Endothelial cell of umbilical vein (primary cell): ENCODE data around the gene TOB1. TPM values are rescaled to one million over a fixed set of nuclear protein-coding genes. Genes with fewer than 3 reads are reported as not detected.

Experiments
- BruUV-seq: library from RNA; stranded (reverse); fragments of 400-500 nt; replicated peaks from 2 replicates; lab custom pipeline; 2021; lab: Mats Ljungman, UMichigan
- CTCF ChIA-PET: fragments of 300-600, 350-600 bp; sonication (Branson Sonifier 250); formaldehyde crosslinking; loops from one replicate; lab custom pipeline; 2021; ENCODE audit warnings: antibody characterized with exemption, inconsistent platforms; lab: Charles Lee
- POLR2A ChIA-PET: fragments of 300-600, 350-600 bp; sonication (Branson Sonifier 250); formaldehyde crosslinking; loops from one replicate; lab custom pipeline; 2021; ENCODE audit warnings: antibody characterized with exemption, inconsistent platforms; lab: Charles Lee
- DNase-seq: peaks from one replicate; pipeline ENCODE4 v3.0.0-alpha.2; 2011; ENCODE audit warnings: low read depth, low spot score
- FAIRE-seq: peaks from 2 replicates; lab custom pipeline; 2011; peaks lifted over from hg19 to GRCh38; lab: Jason Lieb, UNC
- H2AFZ ChIP-seq: 2 replicates; pipeline ENCODE4 v1.6.0; 2012; ENCODE audit warnings: low read depth, low read length, control low read depth, inconsistent platforms
- H3K27ac ChIP-seq: 2 replicates; pipeline ENCODE4 v1.5.1; 2011; ENCODE audit warnings: low read depth, mild to moderate bottlenecking, control low read depth, low read length, moderate library complexity; ENCODE audit not compliant: insufficient read depth
- H3K27me3 ChIP-seq, 2 experiments: 2 replicates each; pipeline versions ENCODE4 v1.6.0 to v1.6.1; 2011; ENCODE audit warnings: low read length in 2 of 2, mixed read lengths in 1 of 2; ENCODE audit not compliant: control insufficient read depth in 2 of 2, insufficient read depth in 2 of 2
- H3K36me3 ChIP-seq, 2 experiments: 2 replicates in 1 of 2; 3 replicates in 1 of 2; pipeline ENCODE4 v1.5.1; 2011; ENCODE audit warnings: low read length in 2 of 2, mild to moderate bottlenecking in 1 of 2, moderate library complexity in 1 of 2; ENCODE audit not compliant: control insufficient read depth in 2 of 2, insufficient read depth in 2 of 2; ENCODE audit errors: extremely low read depth in 1 of 2
- H3K4me1 ChIP-seq: 3 replicates; pipeline ENCODE4 v1.5.1; 2011; ENCODE audit warnings: mild to moderate bottlenecking, low read length; ENCODE audit not compliant: control insufficient read depth, insufficient read depth; ENCODE audit errors: extremely low read depth
- H3K4me2 ChIP-seq: 2 replicates; pipeline ENCODE4 v1.6.1; 2011; ENCODE audit warnings: low read length, control low read depth, mixed read lengths; ENCODE audit not compliant: insufficient read depth
- H3K4me3 ChIP-seq, 3 experiments: fragments of 200-600 bp in 1 of 3; sonication (generic), shearing (Covaris generic) in 1 of 3; replicated peaks in 1 of 3; 2 replicates each; pipeline ENCODE4 v1.5.1; 2011 to 2016; ENCODE audit warnings: control low read depth in 3 of 3, low read length in 3 of 3, mild to moderate bottlenecking in 2 of 3, inconsistent platforms in 1 of 3, low read depth in 1 of 3, moderate library complexity in 1 of 3; ENCODE audit not compliant: insufficient read depth in 1 of 3
- H3K79me2 ChIP-seq: 2 replicates; pipeline ENCODE4 v1.6.0; 2012; ENCODE audit warnings: low read length, inconsistent platforms; ENCODE audit not compliant: control insufficient read depth, insufficient read depth
- H3K9ac ChIP-seq: replicated peaks from 2 replicates; pipeline ENCODE3; 2011; ENCODE audit warnings: low read length, control low read depth; ENCODE audit not compliant: insufficient read depth; ENCODE audit errors: extremely low read depth
- H3K9me1 ChIP-seq: replicated peaks from 3 replicates; pipeline ENCODE4 v1.6.0; 2011; ENCODE audit warnings: mild to moderate bottlenecking, low read length; ENCODE audit not compliant: control insufficient read depth, insufficient read depth; ENCODE audit errors: extremely low read depth
- H3K9me3 ChIP-seq: replicated peaks from 2 replicates; pipeline ENCODE4 v1.5.1; 2012; ENCODE audit warnings: low read length, inconsistent platforms; ENCODE audit not compliant: control insufficient read depth, insufficient read depth
- H4K20me1 ChIP-seq: replicated peaks from 2 replicates; pipeline ENCODE3; 2011; ENCODE audit warnings: mild to moderate bottlenecking, low read length; ENCODE audit not compliant: control insufficient read depth, insufficient read depth; ENCODE audit errors: extremely low read depth
- EZH2 ChIP-seq: IDR thresholded peaks from 2 replicates; pipeline ENCODE4 v1.6.1; 2012; ENCODE audit warnings: borderline replicate concordance, low read depth, mild to moderate bottlenecking, moderate library complexity, low read length, inconsistent platforms; ENCODE audit not compliant: severe bottlenecking
- FOS ChIP-seq: IDR thresholded peaks from 2 replicates; pipeline ENCODE4 v1.6.1; 2011; ENCODE audit warnings: mild to moderate bottlenecking, low read length, moderate library complexity, borderline replicate concordance; ENCODE audit not compliant: insufficient read depth
- GATA2 ChIP-seq: IDR thresholded peaks from 2 replicates; pipeline ENCODE4 v1.7.0; 2011; ENCODE audit warnings: low read depth, mild to moderate bottlenecking, moderate library complexity, mixed read lengths, low read length; ENCODE audit not compliant: insufficient read length, insufficient read depth
- JUN ChIP-seq: IDR thresholded peaks from 2 replicates; pipeline ENCODE4 v1.6.1; 2011; ENCODE audit warnings: borderline replicate concordance, low read depth; ENCODE audit not compliant: insufficient read length, insufficient read depth
- MYC ChIP-seq: IDR thresholded peaks from one replicate; pipeline ENCODE4 v1.6.1; 2011; ENCODE audit warnings: mild to moderate bottlenecking, low read depth, low read length
- POLR2A ChIP-seq: IDR thresholded peaks from 2 replicates; pipeline ENCODE4 v1.6.1; 2012; ENCODE audit warnings: low read depth, mild to moderate bottlenecking, control low read depth, low read length
- POLR2AphosphoS5 ChIP-seq: IDR thresholded peaks from 2 replicates; pipeline ENCODE4 v1.6.1; 2012; ENCODE audit warnings: low read depth, mild to moderate bottlenecking, control low read depth, low read length, moderate library complexity; ENCODE audit not compliant: insufficient read depth
- dilution Hi-C: fragments of 300-500 bp; cut with MboI; formaldehyde crosslinking; loops from one replicate; pipeline ENCODE4 v1.15.0; 2019; ENCODE audit warnings: low sequenced_read_pairs; ENCODE audit not compliant: extremely low pct_ligation_motif_present
- intact Hi-C: fragments of 100-400 bp; cut with micrococcal nuclease; formaldehyde crosslinking; loops from one replicate; pipeline ENCODE4 v1.10.0; 2022
- polyA plus RNA-seq, 4 experiments: library from polyadenylated mRNA; depleted of rRNA in 3 of 4; stranded (reverse) in 3 of 4; unstranded in 1 of 4; fragments of >200 nt; gene quantifications; 2 replicates each; pipeline versions ENCODE4 v1.2.1 to v1.2.3, GENCODE V29; 2011 to 2012; ENCODE audit warnings: missing spikeins in 1 of 4
- total RNA-seq: library from RNA; stranded (reverse); gene quantifications from 2 replicates; pipeline ENCODE4 v1.2.3, GENCODE V29; 2021
- TF ChIP-seq, protein P1 (sequence below), 2 donors: IDR thresholded peaks; 1 replicate in 1 of 2; 2 replicates in 1 of 2; pipeline ENCODE4 v1.5.1; 2011; ENCODE audit warnings: low read length in 2 of 2, mild to moderate bottlenecking in 2 of 2, moderate library complexity in 2 of 2, control low read depth in 1 of 2, inconsistent platforms in 1 of 2, low read depth in 1 of 2; ENCODE audit not compliant: insufficient read depth in 1 of 2; ENCODE audit errors: extremely low read depth in 1 of 2
- TF ChIP-seq, protein P2 (sequence below): IDR thresholded peaks from 2 replicates; pipeline ENCODE4 v1.6.1; 2011; ENCODE audit not compliant: insufficient read depth, insufficient read length

The TOB1 gene
- total and polyA plus RNA-seq, 2 donors (not counting 3 experiments of a cell fraction or from before 2014, with no cell fraction given), result 3.3 to 12.9 TPM

DNA sequence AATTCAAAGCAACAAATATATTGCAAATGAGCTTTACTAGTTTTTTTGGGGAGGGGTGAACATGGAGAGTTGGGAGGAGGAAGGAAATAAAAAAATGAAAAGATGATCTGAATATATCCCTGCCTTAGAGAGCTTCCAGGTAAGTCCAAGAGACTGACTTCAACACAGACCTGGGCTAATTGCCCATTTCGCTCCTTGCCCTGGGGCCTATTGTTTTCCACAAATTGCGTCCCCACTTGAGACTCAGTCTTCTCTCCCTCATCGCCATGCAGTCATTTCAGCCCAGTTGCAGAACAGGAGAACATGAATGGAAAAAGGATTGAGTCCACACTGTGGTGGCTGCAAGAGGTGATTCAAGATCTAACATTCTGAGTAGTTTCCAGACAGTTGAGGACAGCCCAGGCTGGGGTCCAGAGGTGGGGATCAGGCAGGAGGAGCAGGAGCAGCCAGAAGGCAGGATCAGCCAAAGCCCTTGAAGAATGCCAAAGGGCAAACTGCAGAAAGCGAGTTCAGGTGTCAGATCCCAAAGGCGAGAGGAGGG, 21.6 kb upstream of the TOB1 start:
- no peaks in the 10 kb centered on the region for H3K9me3 ChIP-seq
- POLR2A ChIA-PET, result interaction anchor here (0.8 kb wide), 1 partner anchor 21 kb away, joined by 4 read pairs; the partner anchor contains the start of gene TOB1
- H3K9ac ChIP-seq, result no peak overlapping the region
- no peak overlapping the region for H3K4me2 ChIP-seq
- H3K27ac ChIP-seq, result no peak overlapping the region
- intact Hi-C loops, result no loop called here
- FAIRE-seq, result no peak
- peaks cover 7 to 13% of the 10 kb centered on the region in 2 experiments for H3K27me3 ChIP-seq
- H3K79me2 ChIP-seq, result no peaks in the 10 kb centered on the region
- H3K4me1 ChIP-seq, result no peaks in the 10 kb centered on the region
- no peaks in the 10 kb centered on the region for H3K9me1 ChIP-seq
- CTCF ChIA-PET, result interaction anchor here (1.0 to 1.6 kb wide), 2 partner anchors 24 to 36 kb away, joined by 3 to 6 read pairs; no protein-coding TSS in a partner anchor
- no peaks in the 10 kb centered on the region for H3K36me3 ChIP-seq
- TF ChIP-seq, protein P1, sequence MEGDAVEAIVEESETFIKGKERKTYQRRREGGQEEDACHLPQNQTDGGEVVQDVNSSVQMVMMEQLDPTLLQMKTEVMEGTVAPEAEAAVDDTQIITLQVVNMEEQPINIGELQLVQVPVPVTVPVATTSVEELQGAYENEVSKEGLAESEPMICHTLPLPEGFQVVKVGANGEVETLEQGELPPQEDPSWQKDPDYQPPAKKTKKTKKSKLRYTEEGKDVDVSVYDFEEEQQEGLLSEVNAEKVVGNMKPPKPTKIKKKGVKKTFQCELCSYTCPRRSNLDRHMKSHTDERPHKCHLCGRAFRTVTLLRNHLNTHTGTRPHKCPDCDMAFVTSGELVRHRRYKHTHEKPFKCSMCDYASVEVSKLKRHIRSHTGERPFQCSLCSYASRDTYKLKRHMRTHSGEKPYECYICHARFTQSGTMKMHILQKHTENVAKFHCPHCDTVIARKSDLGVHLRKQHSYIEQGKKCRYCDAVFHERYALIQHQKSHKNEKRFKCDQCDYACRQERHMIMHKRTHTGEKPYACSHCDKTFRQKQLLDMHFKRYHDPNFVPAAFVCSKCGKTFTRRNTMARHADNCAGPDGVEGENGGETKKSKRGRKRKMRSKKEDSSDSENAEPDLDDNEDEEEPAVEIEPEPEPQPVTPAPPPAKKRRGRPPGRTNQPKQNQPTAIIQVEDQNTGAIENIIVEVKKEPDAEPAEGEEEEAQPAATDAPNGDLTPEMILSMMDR (IDR thresholded peaks at IDR 0.05; ENCODE audit: extremely low read depth in 1 of 2, insufficient read depth in 1 of 2, low read depth in 1 of 2, low read length in 2 of 2), result no peak
- TF ChIP-seq JUN (no peak), POLR2A (no peak), GATA2 (no peak), MYC (no peak), FOS (no peak), POLR2AphosphoS5 (no peak), EZH2 (no peak)
- TF ChIP-seq, protein P2, sequence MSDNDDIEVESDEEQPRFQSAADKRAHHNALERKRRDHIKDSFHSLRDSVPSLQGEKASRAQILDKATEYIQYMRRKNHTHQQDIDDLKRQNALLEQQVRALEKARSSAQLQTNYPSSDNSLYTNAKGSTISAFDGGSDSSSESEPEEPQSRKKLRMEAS, result no peak
- no peaks in the 10 kb centered on the region for H4K20me1 ChIP-seq
- DNase-seq, result no peak
- dilution Hi-C loops, result no loop called here
- H2AFZ ChIP-seq, result no peak overlapping the region
- H3K4me3 ChIP-seq, result no peak overlapping the region
- no TSS peak for BruUV-seq
